H9 (cell line): ENCODE measurements around the gene TMEM198. TPM values are rescaled to one million over a fixed set of nuclear protein-coding genes. Genes with fewer than 3 reads are reported as not detected.

Experiments used
- DNase-seq: peaks from one replicate; pipeline ENCODE4 v3.0.0-alpha.2; 2017
- H2AFZ ChIP-seq: one replicate; pipeline ENCODE4 v1.6.1; 2013; ENCODE audit warnings: mild to moderate bottlenecking, low read length, control low read depth, moderate library complexity
- H2AK5ac ChIP-seq: 2 replicates; pipeline ENCODE4 v1.6.1; 2013; ENCODE audit warnings: low read length, control low read depth, mixed read lengths; ENCODE audit not compliant: insufficient read length
- H2BK120ac ChIP-seq: one replicate; pipeline ENCODE4 v1.6.1; 2013; ENCODE audit warnings: low read depth, mild to moderate bottlenecking, low read length, control low read depth, inconsistent platforms; ENCODE audit not compliant: poor library complexity, severe bottlenecking
- H2BK12ac ChIP-seq: 2 replicates; pipeline ENCODE4 v1.6.1; 2013; ENCODE audit warnings: low read length, control low read depth, mixed read lengths, low read depth; ENCODE audit not compliant: insufficient read length
- H2BK15ac ChIP-seq: 2 replicates; pipeline ENCODE4 v1.6.1; 2013; ENCODE audit warnings: low read depth, low read length, control low read depth
- H2BK20ac ChIP-seq: one replicate; pipeline ENCODE4 v1.6.1; 2013; ENCODE audit warnings: low read depth, mild to moderate bottlenecking, low read length, control low read depth, inconsistent platforms; ENCODE audit not compliant: poor library complexity, severe bottlenecking
- H2BK5ac ChIP-seq: 2 replicates; pipeline ENCODE4 v1.6.1; 2013; ENCODE audit warnings: low read length, control low read depth, mixed read lengths; ENCODE audit not compliant: insufficient read length
- H3K14ac ChIP-seq: 2 replicates; pipeline ENCODE4 v1.6.1; 2013; ENCODE audit warnings: low read length, control low read depth; ENCODE audit not compliant: insufficient read depth
- H3K18ac ChIP-seq: 2 replicates; pipeline ENCODE4 v1.6.1; 2013; ENCODE audit warnings: low read depth, mild to moderate bottlenecking, mixed read lengths, low read length, control low read depth; ENCODE audit not compliant: insufficient read length
- H3K23ac ChIP-seq: 2 replicates; pipeline ENCODE4 v1.6.1; 2013; ENCODE audit warnings: low read length, control low read depth, mixed read lengths, low read depth; ENCODE audit not compliant: insufficient read length
- H3K23me2 ChIP-seq: 2 replicates; pipeline ENCODE4 v1.6.1; 2013; ENCODE audit warnings: low read depth, mild to moderate bottlenecking, mixed read lengths, low read length, control low read depth; ENCODE audit not compliant: insufficient read length, poor library complexity, severe bottlenecking
- H3K27ac ChIP-seq: 2 replicates; pipeline ENCODE4 v1.5.1; 2013; ENCODE audit warnings: low read length, control low read depth, mixed read lengths, low read depth; ENCODE audit not compliant: insufficient read length
- H3K27me3 ChIP-seq: 2 replicates; pipeline ENCODE4 v1.6.1; 2013; ENCODE audit warnings: low read length, control low read depth, inconsistent platforms; ENCODE audit not compliant: insufficient read depth
- H3K4ac ChIP-seq: 2 replicates; pipeline ENCODE4 v1.6.1; 2013; ENCODE audit warnings: low read depth, mild to moderate bottlenecking, control low read depth, inconsistent platforms, low read length, moderate library complexity
- H3K4me1 ChIP-seq: 2 replicates; pipeline ENCODE4 v1.6.1; 2013; ENCODE audit warnings: low read length, control low read depth, inconsistent platforms; ENCODE audit not compliant: insufficient read depth
- H3K4me2 ChIP-seq: 2 replicates; pipeline ENCODE4 v1.6.1; 2013; ENCODE audit warnings: low read length, control low read depth, mixed read lengths; ENCODE audit not compliant: insufficient read length, insufficient read depth
- H3K56ac ChIP-seq: 2 replicates; pipeline ENCODE4 v1.6.1; 2013; ENCODE audit warnings: low read depth, mild to moderate bottlenecking, mixed read lengths, low read length, control low read depth; ENCODE audit not compliant: insufficient read length
- H3K79me1 ChIP-seq: 2 replicates; pipeline ENCODE4 v1.6.1; 2013; ENCODE audit warnings: low read depth, mild to moderate bottlenecking, moderate library complexity, low read length, control low read depth, inconsistent platforms; ENCODE audit not compliant: insufficient read depth, poor library complexity, severe bottlenecking
- H3K79me2 ChIP-seq: 2 replicates; pipeline ENCODE4 v1.6.1; 2013; ENCODE audit warnings: low read length, control low read depth, inconsistent platforms; ENCODE audit not compliant: insufficient read depth
- H3K9ac ChIP-seq: 2 replicates; pipeline ENCODE4 v1.6.1; 2013; ENCODE audit warnings: low read length, control low read depth, mixed read lengths; ENCODE audit not compliant: insufficient read length; ENCODE audit errors: extremely low read depth
- H3K9me3 ChIP-seq: one replicate; pipeline ENCODE4 v1.6.1; 2013; ENCODE audit warnings: low read depth, low read length, inconsistent platforms; ENCODE audit not compliant: control insufficient read depth
- H3T11ph ChIP-seq: one replicate; pipeline ENCODE4 v1.6.1; 2013; ENCODE audit warnings: mild to moderate bottlenecking, low read length, control low read depth, inconsistent platforms
- H4K20me1 ChIP-seq: one replicate; pipeline ENCODE4 v1.6.1; 2013; ENCODE audit not compliant: control insufficient read depth, insufficient read length, insufficient read depth
- H4K5ac ChIP-seq: 2 replicates; pipeline ENCODE4 v1.6.1; 2013; ENCODE audit warnings: low read depth, mild to moderate bottlenecking, mixed read lengths, low read length, control low read depth; ENCODE audit not compliant: insufficient read length
- H4K8ac ChIP-seq: replicated peaks from 2 replicates; pipeline ENCODE4 v1.6.1; 2013; ENCODE audit warnings: low read length, control low read depth, mixed read lengths, low read depth; ENCODE audit not compliant: insufficient read length
- H4K91ac ChIP-seq: 2 replicates; pipeline ENCODE4 v1.6.1; 2013; ENCODE audit warnings: low read depth, mild to moderate bottlenecking, moderate library complexity, mixed read lengths, low read length, control low read depth; ENCODE audit not compliant: insufficient read length
- H3K27ac Mint-ChIP-seq, 3 experiments: 2 replicates in 2 of 3; 3 replicates in 1 of 3; pipeline ENCODE4 v1.8.0; 2020 to 2021; ENCODE audit warnings: mixed read lengths in 3 of 3, mild to moderate bottlenecking in 1 of 3, moderate library complexity in 1 of 3
- H3K27me3 Mint-ChIP-seq: 2 replicates; pipeline ENCODE4 v1.8.0; 2021; ENCODE audit warnings: low read depth, mild to moderate bottlenecking, moderate library complexity, mixed read lengths
- H3K36me3 Mint-ChIP-seq, 3 experiments: 2 replicates in 2 of 3; 3 replicates in 1 of 3; pipeline ENCODE4 v1.8.0; 2020 to 2021; ENCODE audit warnings: low read depth in 3 of 3, mixed read lengths in 3 of 3; ENCODE audit not compliant: insufficient read depth in 1 of 3
- H3K4me1 Mint-ChIP-seq, 2 experiments: 2 replicates each; pipeline ENCODE4 v1.8.0; 2020; ENCODE audit warnings: mixed read lengths in 2 of 2
- H3K4me3 Mint-ChIP-seq, 2 experiments: 2 replicates in 1 of 2; 3 replicates in 1 of 2; pipeline ENCODE4 v1.8.0; 2020 to 2021; ENCODE audit warnings: mild to moderate bottlenecking in 2 of 2, mixed read lengths in 2 of 2, moderate library complexity in 1 of 2
- H3K9me3 Mint-ChIP-seq, 2 experiments: 2 replicates in 1 of 2; 3 replicates in 1 of 2; pipeline ENCODE4 v1.8.0; 2020; ENCODE audit warnings: mild to moderate bottlenecking in 2 of 2, mixed read lengths in 2 of 2, moderate library complexity in 1 of 2
- CTCF ChIP-seq: fragments of 200-600 bp; sonication (generic); conservative IDR thresholded peaks from 3 replicates; pipeline ENCODE4 v1.8.0; 2021; ENCODE audit warnings: antibody characterized with exemption, mild to moderate bottlenecking
- WGBS: extraction: QIAGEN DNeasy Blood & Tissue Kit; methylation state at CpG from one replicate; pipeline ENCODE4 v1.1.7; 2013; ENCODE audit warnings: missing lambda C conversion rate, low lambda C conversion rate, mixed read lengths; ENCODE audit not compliant: insufficient read length; ENCODE audit errors: extremely low coverage; 5-methylcytosine and 5-hydroxymethylcytosine counted together
- total RNA-seq: library from RNA; stranded (reverse); gene quantifications from 2 replicates; pipeline ENCODE4 v1.2.1, GENCODE V29; 2021

Gene TMEM198
- total RNA-seq, 1 experiment from 2014 or later = 7.7 TPM

DNA sequence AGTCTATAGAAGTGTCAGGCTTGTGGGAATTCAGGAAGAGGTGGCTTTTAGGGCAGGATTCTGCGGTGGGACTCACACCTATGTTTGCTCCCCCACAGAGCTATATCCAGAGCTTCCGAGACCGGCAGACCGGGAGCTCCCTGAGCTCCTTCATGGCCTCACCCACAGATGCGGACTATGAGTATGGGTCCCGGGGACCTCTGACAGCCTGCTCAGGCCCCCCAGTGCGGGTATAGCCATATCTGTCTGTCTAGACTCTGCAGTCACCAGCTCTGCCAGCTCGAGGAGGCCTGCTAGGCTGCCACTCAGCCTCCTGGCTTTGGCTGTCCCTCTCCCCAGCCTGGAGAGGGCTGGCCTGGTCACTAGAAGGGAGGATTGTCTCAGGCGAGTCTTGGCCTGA is 5.8 kb downstream of the TMEM198 start:
- WGBS = no CpG with 5 or more reads among the region's 9 CpGs
- Histone ChIP-seq H3K4ac (no peak overlapping the region), H4K20me1 (no peaks in the 10 kb centered on the region), H3K4me2 (no peak overlapping the region), H4K91ac (no peak overlapping the region), H3K18ac (no peak overlapping the region), H3K23me2 (peaks cover 12% of the 10 kb centered on the region), H2BK20ac (no peak overlapping the region), H3K79me1 (no peaks in the 10 kb centered on the region), H4K8ac (no peak overlapping the region), H3K14ac (no peak overlapping the region), H3K56ac (no peak overlapping the region), H2AK5ac (no peak overlapping the region), H2BK120ac (no peak overlapping the region), H3K4me1 (peaks cover 3% of the 10 kb centered on the region; the same call in 1 of the 2 replicates), H3K23ac (no peak overlapping the region), H3K9ac (no peak overlapping the region), H2BK15ac (no peak overlapping the region), H2AFZ (no peak overlapping the region), H2BK12ac (no peak overlapping the region), H3T11ph (no peak overlapping the region), H3K27ac (no peak overlapping the region), H3K9me3 (no peaks in the 10 kb centered on the region), H2BK5ac (no peak overlapping the region), H4K5ac (no peak overlapping the region), H3K27me3 (peaks cover 4% of the 10 kb centered on the region; the same call in 1 of the 2 replicates), H3K79me2 (no peaks in the 10 kb centered on the region)
- H3K36me3 Mint-ChIP-seq = peaks cover 10 to 30% (median 30%) of the 10 kb centered on the region in 3 experiments; a peak in 6 of 7 replicates
- peaks cover 56% of the 10 kb centered on the region for H3K27me3 Mint-ChIP-seq
- no peak for DNase-seq
- no peaks in the 10 kb centered on the region for H3K9me3 Mint-ChIP-seq
- H3K4me1 Mint-ChIP-seq = peaks cover 14 to 21% of the 10 kb centered on the region in 2 experiments
- no peak for TF ChIP-seq CTCF
- no peak overlapping the region for H3K27ac Mint-ChIP-seq
- H3K4me3 Mint-ChIP-seq = no peak overlapping the region; a peak in 2 of 5 replicates
